RCC 7860 (cell line): ENCODE measurements around the gene METTL26.

Source experiments
- DNase-seq: peaks from one replicate; pipeline ENCODE4 v3.0.0-alpha.2; 2015; ENCODE audit warnings: low spot score
- FAIRE-seq: peaks from 2 replicates; lab custom pipeline; 2012; peaks lifted over from hg19 to GRCh38; lab: Jason Lieb, UNC

METTL26 gene

GRCh38 chr16:636206-637080, at the start of gene METTL26:
METTL26 (minus strand) TSS chr16:636305; CDS start chr16:636290, 15 bp downstream.
- FAIRE-seq (no peak), DNase-seq (peak; percentile 93)

- no peak for FAIRE-seq
- DNase-seq, result no peak
These were observed 49.0 kb upstream of the METTL26 start for GRCh38 chr16:684961-685696.

DNA sequence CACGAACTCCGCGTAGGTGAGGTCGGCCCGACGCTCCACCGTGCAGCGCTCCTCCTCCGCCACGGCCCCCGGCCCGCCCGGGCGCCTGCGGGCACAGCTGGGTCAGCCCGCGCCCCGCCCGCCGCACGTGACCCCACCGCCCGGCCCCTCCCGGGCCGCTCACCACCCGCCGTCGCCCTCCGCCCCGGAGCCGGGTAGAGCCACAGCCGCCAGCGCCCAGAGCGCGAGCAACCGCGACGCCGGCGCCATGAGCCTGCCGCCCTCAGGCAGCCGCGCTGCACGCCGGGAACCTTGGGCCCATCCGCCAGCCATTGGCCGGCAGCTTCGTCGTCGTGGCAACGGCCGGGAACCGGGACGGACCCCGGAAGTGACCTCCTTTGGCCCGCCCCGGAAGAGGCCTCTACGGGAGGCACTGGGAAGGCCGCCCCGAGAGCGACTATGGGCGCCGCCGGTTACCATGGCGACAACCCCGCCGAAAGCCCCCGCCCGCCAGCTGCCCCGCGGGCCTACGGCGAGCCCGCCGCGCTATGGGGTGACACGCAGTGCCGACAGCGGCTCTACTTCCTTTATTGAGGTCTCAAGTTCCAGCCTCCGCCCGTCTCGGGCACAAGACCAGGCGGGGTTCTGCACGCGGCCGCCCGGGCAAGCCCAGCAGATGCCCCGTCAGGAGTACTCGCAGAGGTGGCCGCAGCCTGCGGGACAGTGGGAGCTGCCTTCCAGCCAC, 48.1 kb upstream of the METTL26 start, which contains the start of gene JMJD8:
TSS of gene JMJD8 (minus strand) at position 264 of the 724 bp plus-strand sequence. CDS start at position 249, 15 bp downstream.
- DNase-seq (peak; percentile 85), FAIRE-seq (peak; percentile 2)

- FAIRE-seq (no peak), DNase-seq (no peak)
These were observed 47.4 kb upstream of the METTL26 start for GRCh38 chr16:683396-684070.

DNA sequence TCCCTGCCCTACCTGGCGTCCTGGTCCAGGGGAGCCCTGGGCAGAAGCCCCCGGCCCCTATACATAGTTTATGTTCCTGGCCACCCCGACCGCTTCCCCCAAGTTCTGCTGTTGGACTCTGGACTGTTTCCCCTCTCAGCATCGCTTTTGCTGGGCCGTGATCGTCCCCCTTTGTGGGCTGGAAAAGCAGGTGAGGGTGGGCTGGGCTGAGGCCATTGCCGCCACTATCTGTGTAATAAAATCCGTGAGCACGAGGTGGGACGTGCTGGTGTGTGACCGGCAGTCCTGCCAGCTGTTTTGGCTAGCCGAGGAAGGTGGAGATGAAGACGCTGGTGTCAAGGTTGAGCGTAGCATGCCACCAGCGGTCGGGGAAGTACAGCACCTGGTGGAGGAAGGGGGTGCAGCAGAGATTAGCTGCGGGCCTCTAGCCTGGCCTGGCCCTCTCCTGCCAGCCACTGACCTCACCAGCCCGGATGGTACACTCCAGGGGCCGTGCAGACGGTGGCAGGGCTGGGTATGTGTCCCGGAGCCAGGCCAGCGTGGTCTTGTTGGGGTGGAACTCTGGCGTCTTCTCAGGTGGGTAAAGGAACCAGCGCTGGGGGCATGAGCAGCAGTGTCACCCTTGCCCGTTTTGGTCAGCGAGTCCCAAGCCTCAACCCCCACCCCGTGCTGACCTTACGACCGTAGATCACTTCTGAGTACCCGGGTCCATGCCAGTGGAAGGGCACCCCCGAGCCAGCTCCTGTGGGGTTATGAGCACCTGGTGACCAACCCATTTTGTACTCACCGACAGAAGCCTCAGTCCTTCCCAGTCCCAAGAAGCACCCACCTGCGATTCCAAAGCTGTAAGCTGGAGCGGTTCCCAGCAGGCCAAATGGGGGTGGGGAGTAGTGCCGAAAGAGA, 46.6 kb upstream of the METTL26 start:
- no peak for FAIRE-seq
- DNase-seq, result no peak

DNA sequence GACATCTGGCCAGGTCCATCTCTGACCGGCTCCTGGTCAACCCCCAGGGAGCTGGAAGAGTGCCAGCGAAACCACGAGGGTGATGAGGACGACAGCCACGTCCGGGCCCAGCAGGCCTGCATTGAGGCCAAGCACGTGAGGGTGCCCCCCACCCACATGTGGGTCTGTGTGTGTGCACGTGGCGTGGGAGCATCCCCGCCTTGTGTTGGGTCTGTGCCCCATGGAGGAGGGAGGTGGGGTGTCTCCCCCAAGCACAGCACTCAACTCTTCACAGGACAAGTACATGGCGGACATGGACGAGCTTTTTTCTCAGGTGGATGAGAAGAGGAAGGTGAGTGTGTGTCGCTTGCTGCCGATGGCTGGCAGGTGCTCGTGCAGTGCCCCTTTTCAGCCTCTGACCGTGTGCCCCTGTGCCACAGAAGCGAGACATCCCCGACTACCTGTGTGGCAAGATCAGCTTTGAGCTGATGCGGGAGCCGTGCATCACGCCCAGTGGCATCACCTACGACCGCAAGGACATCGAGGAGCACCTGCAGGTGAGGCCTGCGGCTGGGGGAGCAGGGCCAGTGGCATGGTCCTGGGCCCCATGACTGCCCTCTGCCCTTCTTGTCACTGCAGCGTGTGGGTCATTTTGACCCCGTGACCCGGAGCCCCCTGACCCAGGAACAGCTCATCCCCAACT, 45.8 kb upstream of the METTL26 start:
- DNase-seq, result peak; percentile 46
- no peak for FAIRE-seq

DNA sequence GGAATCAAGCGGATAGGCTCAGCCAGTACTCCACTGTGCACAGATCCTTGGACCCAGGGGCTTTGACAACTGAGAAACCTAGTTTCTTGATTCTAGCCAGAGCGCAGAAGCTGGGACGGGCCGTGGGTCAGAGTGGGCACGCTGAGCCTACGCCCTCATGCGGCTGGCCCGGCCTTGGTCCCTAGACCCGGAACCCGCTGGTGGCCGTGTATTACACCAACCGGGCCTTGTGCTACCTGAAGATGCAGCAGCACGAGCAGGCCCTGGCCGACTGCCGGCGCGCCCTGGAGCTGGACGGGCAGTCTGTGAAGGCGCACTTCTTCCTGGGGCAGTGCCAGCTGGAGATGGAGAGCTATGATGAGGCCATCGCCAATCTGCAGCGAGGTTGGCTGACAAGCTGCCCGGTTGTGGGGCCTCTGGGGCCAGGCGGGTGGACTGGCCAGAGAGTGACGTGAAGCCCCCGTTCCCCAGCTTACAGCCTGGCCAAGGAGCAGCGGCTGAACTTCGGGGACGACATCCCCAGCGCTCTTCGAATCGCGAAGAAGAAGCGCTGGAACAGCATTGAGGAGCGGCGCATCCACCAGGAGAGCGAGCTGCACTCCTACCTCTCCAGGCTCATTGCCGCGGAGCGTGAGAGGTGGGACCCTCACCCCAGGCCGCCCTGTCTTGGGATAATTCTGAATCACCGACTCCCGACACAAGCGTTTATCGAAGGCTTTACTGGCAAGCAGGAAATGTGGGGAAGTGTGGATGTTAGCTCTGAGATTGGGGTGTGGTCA, 45.1 kb upstream of the METTL26 start:
- DNase-seq (peak; percentile 30), FAIRE-seq (no peak)

DNA sequence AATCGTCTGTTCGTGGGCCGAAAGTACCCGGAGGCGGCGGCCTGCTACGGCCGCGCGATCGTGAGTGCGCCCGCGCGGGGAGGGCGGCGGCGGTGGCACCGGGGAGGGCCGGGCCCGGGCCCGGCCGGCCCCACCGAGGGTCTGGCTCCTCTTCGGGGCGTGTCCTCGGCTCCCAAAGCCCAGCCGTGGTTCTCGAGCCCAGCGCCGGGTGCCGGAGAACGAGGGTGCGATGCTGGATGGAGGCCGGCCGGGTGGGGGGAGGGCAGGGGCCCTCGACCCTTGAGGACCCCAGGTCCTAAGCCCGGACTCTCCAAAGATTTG, 44.5 kb upstream of the METTL26 start:
- DNase-seq (no peak), FAIRE-seq (no peak)

DNA sequence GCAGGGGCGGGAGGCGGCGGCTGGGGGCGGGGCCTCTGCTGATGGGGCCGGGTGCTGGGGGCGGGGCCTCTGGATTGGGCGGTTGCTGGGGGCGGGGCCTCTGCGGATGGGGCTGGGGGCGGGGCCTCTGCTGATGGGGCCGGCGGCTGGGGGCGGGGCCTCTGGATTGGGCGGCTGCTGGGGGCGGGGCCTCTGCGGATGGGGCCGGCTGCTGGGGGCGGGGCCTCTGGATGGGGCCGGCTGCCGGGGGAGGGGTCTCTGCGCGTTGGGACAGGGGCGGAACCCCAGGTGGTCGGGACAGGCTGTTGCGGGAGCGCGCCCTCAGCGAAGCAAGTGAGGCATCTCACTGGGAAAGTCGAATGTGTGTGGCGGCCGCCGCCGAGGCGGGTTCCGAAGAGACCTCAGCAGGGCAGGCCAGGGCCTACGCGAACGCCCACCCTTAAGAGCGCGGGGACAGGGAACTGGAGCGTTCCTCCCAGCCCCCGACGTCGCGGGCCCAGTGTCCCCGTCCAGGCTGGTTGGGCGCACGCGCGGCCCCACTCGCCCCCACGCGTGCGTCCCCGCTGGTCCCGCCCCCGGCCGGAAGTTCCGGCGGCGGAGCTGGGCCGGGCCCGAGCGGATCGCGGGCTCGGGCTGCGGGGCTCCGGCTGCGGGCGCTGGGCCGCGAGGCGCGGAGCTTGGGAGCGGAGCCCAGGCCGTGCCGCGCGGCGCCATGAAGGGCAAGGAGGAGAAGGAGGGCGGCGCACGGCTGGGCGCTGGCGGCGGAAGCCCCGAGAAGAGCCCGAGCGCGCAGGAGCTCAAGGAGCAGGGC, 43.9 kb upstream of the METTL26 start, which contains the start of gene STUB1:
TSS of gene STUB1 (plus strand) at position 597 of the 811 bp plus-strand sequence. CDS start at position 713, 116 bp downstream.
- peak; percentile 59 for DNase-seq
- no peak for FAIRE-seq

DNA sequence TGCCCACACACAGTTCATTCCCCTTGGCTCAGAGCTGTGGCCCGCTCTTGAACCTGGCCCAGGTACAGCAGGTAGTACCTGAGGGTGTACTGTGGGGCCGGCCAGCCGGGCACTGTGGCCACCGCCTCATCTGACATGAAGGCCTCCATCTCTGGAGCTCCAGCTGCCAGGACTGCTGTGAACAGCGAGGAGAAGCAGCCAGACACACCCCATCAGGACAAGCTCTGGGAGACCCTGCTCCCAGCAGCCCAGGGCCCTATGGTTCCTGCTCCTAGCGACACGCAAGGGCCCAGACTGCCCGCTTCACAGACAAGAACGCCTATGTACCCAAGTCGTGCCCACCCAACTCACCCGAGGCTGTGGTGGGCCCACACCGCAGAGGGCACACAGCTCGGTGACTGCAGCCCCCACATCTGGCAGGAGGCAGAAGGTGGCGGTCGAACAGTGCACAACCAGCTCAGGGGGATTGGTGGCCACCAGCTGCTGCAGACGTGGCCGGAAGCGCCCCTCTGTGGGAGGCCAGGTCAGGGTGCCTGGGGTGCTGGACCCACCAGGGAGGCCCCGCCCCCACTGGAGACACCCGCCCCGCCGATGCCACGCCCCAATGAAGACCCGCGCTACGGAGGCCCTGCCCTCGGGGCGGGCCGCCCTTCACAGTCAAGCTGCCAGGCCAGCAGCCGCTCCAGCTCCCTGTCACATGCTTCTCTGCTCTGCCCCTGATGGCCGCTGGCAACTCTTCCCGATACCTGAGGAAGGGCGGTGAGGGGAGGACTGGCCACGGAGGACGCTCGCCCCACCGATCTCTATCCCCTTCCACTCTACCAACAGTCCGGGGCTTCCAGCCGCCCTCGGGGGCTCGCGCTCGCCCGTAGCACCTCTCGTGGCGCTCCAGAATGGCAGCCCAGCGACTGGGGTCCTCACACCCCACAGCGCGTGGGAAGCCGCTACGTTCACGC, 43.0 kb upstream of the METTL26 start:
- DNase-seq (no peak), FAIRE-seq (no peak)

DNA sequence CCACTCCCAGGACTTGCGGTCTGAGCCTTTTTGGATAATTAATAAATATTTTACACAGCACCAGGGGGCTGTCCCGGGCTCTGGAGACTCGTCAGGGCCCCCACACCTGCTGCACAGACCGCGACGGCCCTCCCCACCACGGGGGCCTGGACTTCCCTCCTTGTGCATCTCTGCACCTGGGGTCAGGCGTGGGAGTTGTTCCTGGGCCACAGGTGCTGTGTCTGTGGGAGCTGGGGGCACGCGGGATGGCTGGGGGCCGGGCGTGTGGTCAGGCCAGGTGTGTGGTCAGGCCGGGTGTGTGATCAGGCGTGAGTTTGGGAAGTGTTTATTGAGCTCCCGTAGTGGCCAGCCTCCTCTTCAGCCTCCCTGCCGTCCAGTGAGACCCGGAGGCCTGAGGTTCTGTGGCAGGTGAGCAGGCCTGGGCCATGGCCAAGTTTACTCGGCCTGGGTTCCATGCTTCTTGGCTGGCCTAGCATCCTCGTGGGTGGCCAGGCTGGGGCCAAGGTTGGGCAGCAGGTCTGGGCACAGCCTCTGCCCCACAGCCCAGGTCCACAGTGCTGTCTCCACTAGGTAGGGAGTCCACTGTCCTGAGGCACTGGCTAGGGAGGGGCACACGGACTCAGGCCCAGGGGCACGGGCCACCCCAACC, 42.2 kb upstream of the METTL26 start:
- DNase-seq, result no peak

GRCh38 chr16:677316-678190, 41.4 kb upstream of the METTL26 start:
- FAIRE-seq, result no peak
- DNase-seq, result no peak

More for the DNA sequence above, 42.2 kb upstream of the METTL26 start:
- FAIRE-seq, result no peak

GRCh38 chr16:676913-677312, 40.8 kb upstream of the METTL26 start:
- FAIRE-seq, result no peak

DNA sequence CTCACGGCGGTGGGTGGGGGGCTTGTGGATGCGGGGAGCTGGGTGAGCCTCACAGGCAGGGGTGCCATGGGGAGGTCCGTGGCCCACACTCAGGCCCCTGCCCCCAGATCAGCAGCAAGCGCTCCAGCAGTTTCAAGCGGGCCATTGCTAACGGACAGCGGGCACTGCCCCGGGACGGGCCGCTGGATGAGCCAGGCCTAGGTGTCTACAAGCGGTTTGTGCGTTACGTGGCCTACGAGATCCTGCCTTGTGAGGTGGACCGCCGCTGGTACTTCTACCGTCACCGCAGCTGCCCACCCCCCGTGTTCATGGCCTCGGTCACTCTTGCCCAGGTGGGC, 40.4 kb upstream of the METTL26 start:
- FAIRE-seq (no peak), DNase-seq (no peak)

More at GRCh38 chr16:676913-677312, 40.8 kb upstream of the METTL26 start:
- DNase-seq, result no peak
